Stimulated activated CD8-positive, alpha-beta memory T cell treated with anti-CD3 and anti-CD28 coated beads, Interleukin-15, amount 100 ng/mL, for 4 hours (primary cell): ENCODE data around the gene MCTP1.

Experiments
- DNase-seq, 2 donors: peaks; one replicate each; pipeline ENCODE4 v3.0.0-alpha.2; 2020; ENCODE audit warnings: low read depth in 2 of 2

Gene MCTP1

DNA sequence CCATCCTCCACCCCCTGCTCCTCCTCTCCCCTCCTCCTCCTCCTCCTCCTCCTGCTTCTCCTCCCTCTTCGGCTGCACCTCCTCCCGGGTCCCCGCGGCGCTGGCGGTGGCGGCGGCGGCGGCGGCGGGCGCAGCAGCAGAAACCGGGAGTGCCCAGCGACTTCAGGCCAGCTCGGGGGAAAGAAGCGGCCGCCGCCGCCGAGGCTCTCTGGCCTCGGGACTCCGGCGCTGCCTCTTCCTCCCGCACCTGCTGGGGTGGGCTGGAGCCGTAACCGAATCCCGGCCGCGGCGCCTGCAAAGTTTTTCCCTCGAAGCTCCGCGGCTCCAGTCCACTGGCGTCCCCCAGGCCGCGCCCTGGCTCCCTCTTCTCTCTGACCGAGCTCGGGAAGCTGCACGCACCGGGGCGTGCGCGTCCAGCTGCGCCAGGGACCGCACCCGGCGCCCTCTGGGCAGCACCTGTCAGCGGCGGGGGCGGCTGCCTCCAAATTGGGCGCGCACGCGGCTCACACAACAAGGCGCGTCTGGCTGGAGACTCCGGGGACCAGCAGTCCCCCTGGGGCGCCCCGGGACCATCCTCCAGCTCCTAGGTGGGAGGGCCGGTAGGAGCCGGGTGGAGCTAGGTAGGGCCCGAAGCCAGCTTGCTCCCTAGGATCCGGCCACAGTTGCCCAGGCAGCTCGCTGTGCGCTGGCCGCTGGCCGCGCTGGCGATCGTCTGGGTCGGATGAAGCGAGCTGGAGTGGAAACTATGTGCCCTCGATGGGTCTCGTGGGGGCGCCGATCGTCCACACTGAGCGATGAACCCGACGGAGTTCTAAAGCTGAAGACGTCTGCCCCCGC is at the start of gene MCTP1:
MCTP1 (minus strand) TSS at position 523 of the 837 bp plus-strand sequence.
- no peak for DNase-seq

DNA sequence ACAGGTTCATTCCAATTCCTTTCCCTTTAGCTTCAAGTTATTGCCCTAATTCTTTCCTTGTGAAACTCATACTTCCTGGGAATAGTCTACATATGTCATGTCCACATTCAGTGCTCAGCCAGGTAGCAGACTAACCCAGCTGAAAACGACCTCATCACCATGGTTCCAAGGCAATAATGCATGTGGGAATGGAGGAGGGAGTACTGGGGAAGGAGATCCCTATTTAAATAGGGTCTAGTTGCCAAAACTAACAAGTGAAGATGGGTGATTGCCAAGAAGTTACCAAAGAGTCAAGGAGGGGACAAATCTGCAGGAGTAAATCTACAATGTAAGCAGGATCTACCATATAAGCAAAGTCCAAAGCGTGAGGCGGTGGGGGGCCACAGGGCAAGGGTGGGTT is 47.3 kb upstream of the MCTP1 start:
- DNase-seq = no peak

DNA sequence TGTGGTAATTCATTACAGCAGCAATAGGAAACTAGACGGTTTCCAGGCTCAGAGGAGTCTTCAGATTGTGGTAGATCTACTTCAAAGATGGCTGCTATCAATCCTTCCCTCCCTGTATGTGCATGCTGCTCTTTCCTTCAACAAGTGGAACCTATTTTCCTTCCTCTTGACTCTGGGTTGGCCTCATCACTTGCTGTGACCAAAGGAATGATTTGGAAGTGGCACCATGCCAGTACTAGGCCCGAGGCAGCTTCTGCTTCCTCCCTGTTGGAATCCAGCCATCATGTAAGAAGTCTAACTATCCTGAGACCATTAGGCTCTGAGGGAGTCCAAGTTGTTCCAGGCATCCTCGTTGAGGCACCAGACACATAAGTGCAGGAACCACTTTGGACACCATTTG is 46.5 kb upstream of the MCTP1 start:
- no peak for DNase-seq

DNA sequence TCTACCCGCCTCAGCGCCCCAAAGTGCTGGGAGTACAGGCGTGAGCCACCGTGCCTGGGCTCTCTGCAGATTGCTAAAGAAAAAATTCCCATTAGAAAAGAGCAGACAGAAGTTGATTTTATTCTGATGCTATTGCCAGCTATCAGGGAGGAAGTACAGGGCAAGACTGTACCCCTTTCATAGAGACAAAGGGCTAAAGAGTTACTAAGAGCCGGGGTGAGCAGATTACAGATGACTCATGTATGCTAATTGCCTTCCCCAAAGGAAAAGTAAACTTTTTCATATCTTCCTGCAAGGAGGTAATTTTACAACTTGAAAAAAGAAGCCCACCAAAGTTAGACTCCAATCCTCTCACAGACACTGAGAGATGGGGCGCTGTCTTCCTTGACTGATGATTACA is 42.3 kb upstream of the MCTP1 start:
- DNase-seq = no peak

DNA sequence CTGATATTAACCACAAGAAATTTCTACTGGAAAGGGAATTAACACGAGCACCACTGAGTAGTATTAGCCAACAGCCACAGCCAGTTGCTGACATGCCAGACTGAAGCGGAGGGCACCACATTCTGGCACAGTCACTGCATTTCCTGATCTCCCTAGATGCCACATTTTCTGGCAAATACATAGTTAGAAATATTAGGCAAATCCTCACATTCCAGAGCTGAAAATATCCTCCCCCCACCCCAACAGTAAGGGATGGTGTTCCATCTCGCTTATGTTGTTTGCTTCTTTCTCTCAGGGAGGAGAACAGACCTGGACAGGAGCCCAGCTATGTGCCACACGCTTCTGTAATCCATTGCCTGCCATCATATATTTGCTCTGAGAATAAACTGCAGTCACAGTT is 32.8 kb upstream of the MCTP1 start:
- no peak for DNase-seq

DNA sequence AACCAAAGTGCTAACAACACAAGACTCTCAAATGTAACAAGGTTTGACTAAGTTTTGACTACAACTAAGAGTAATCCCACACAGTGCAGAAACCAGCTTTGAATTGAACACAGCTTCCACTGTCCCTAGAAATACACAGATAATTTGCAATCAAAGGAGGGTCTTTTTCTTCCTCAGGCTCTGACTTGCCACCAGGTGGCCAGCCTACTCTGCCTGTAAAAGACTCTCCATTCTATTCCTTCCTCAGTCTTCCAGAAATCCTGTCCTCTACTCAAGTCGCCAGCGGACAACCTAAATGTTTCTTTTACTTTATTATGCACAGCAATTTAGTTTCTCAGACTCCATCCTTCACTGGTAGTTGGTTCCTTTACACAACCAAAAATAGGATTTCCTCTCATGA is 32.2 kb upstream of the MCTP1 start:
- DNase-seq = no peak

DNA sequence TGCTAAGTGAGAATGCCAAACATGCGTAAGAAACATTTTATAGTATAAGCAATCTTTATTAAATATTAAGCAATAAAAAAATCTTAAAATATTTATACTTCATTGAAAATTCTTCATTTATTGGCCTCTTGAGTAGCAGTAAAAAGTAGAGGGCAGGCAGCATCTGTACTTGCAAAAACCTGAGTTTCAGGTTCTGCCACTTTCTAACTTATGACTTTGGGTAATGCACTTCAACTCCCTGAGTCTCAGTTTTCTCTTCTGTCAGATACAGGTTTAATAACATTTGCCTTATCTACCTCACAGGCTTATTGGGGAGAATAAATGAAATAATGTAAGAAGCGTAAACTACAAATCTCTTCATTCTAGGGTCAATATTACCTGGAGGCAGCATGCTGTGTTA is 19.8 kb upstream of the MCTP1 start:
- DNase-seq = no peak

DNA sequence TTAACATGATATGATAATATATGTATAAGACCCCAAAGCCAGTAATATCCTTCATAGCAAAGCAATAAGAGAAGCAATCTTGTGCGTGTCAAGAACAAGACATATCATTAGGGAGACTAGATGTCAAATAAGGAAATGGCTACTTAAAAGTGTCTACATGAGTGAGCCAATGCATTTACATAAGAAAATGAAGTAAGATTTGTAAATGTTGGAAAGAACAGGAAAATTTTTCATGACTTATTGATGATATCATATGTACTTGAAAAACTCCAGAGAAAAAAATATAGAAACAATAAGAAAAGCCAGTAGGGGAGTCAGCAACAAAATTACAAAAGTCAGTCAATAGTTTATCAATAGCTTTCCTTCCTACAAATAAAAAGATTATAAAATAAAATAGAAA is 13.8 kb upstream of the MCTP1 start:
- DNase-seq = no peak

DNA sequence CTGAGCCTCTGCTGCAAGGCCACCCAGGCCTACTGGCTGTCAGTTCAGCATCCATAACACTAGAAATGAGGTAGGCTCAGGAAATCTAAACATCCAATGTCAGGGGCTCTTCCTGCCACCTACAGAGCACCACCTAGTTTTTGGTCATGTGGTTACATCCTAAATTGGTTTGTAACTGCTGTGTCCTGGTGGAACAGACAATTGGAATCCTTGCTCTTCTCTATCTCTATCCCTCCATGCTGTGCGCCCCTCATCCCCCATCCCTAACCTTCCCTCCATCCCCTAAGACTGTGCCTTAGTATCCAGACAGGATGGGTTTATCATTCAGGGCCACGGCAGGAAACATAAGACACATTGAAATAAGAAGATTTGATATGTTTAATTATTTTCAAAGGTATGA is 11.4 kb upstream of the MCTP1 start:
- no peak for DNase-seq

DNA sequence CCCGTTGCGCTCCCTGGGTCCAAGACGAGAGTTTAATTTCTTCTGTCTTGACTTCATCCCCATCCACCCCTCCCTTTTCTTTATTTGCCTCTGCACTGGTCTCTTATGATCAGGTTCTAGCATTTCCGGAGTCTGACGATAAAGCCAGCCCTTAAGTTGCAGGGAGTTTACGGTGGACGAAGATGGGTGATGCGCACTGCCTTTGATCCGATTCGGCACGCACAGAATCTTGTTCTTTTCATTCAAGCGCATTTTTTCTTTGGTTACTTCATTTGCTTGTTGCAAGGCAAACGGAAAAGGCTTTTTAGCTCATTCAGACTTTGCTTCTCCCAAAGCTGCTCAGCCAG is 488 bp upstream of the MCTP1 start:
- DNase-seq = no peak

DNA sequence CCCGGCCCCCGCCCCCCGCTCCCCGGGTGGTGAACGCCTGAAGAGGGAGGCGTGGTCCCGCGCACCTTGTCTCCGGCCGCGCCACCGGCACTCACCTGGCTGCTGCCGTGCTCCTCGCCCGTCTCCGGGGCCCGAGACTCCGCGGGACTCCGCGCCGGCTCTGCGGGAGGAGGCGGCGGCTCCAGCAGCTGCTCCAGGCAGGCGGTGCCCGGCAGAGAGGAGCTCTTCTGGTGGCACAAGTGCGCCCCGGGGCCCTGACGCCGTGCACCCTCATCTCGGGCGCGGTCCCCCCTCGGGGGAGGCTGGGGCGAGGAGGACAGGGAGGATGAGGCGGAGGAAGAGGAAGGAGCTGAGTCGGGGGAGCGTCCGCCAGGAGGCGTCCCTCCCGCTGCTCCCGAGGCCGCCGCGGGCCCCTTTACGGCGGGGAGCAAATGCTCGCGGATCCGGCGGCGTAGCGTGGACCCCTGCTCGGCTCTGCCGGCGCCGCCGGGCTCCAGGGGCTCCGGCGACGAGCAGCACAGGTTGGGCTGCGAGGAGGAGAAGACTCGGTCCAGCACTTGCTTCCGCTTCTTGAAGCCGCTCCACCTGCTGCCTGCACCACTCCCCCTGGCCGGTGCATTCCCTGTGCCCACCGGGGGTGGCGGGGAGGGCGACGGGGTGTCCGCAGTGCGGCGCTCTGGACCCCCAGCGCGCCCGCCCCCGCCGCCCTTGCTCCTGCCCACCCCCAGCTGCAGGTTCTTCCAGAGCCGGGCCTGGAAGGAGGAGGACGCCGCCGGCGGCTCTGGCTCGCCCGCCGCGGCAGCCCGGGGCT is 928 bp downstream of the MCTP1 start:
- no peak for DNase-seq

DNA sequence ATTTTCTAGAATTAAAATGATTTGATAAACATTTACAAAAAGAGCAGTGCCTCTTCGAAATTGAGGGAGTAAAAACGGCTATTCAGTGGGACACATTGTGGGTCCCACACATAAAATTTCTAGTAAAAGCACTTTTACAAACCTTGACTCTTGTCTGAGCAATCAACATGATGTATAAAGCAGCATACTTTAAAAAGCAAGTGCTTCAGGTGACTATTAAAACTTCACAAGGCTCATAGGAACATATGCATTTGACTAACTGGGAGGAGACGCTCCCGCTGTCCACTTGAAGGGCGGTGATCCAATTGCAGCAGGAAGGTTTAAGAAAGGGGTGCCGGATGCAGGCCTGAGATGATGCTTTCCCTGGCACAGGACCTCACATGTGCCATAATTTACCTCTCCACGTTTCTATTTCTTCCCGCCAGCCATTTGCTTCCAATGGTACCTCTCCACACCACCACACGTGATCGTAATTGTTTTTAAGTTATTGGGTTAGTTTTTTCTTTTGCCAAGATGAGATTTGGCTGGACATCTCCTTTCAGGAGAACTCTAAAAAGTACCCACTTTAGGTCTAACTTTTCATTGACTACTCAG is 1.8 kb downstream of the MCTP1 start:
- DNase-seq = no peak

DNA sequence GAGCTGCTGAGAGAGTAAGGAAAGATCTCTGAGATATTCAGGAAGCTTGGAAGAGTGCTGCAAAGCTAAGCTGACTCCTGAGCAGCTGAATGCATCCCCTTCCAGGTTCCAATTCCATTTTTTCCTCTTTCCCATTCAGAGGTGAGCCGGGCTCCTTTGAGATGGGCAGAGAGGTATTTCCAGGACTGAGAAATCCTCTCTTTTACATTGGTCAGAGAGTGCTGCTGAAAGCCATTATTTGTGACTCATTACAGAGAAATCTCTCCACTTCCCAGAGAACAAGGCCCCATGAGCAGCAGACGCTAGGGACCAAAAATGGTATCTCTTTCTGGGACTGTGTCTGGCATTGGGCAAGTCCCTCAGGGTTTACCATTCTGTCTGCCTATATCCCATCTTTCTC is 3.7 kb downstream of the MCTP1 start:
- DNase-seq = no peak

DNA sequence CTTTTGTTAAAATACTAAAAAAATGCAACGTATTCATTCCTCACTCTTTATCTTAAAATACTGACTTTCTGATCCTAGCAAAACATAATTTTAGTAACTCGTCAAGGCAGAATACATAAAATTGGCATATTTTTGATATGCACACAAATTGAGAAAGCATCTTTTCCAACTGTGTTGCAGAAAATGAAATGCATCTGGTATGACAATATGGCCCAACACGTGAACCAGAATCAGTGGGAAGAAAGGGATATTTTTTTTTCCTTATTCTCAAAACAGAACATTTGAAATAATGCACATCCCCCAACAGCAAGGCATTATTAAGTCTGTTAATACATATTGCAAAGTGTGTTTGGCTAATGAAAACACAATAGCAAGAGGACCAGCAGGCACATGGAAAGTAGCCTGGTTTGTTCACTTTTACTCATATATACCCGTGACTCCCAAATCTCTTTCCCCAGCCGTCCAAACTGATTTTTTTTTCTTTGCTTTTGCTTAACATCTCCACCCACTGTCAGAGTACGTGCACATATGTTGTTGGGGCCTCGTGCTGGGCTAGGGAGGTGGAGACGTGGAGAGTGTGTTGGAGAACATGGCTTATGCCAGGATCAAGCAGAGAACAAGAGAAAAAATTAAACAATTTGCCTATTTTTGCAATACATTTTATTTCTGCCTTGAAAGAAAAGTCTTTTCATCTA is 4.3 kb downstream of the MCTP1 start:
- no peak for DNase-seq

DNA sequence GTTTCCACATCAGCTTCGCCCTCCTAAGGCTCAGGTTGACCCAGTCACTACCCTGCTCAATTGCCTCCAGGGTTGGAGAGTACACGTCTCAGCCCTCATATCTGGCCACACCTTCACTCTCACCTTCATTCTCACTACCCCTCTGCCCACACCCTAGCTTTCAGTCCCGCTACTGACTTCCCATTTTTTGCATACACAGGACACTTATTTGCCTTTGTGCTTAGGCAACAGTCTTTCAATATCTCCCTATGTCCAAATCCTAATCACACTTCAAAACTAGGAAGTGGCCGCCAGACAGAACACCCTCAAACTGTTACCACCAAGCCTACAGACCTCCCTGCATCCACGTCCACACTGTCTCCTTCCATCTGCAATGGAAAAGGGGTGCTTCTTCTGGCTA is 10.9 kb downstream of the MCTP1 start:
- DNase-seq = no peak

DNA sequence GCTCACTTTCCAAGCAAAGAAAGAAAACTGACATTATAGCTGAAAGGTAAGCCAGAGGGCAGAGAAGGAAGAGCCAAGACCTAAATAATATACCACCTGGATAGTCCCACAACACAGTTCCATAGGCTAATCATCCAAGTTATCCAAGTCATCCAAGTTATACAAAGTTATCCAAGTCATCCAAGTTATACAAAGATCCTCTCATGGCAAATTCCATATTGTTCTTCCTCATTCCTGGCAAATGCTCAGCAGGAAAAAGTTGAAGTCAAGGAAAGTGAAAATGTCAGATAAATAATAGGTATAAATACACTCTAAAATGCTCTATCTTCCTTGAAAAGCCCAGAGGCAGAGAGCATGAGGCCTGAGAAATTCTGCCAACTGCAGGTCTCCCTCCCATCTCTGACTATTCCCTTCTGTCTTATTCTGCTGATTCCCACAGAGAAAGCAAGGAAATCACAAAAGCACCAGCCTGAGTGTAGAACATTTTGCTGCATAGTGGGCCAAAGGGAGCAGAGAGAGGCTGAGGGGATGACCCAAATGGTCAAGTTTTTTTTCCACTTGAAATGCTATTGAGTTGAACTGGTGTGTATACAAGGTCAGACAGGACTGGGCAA is 12.5 kb downstream of the MCTP1 start:
- no peak for DNase-seq

DNA sequence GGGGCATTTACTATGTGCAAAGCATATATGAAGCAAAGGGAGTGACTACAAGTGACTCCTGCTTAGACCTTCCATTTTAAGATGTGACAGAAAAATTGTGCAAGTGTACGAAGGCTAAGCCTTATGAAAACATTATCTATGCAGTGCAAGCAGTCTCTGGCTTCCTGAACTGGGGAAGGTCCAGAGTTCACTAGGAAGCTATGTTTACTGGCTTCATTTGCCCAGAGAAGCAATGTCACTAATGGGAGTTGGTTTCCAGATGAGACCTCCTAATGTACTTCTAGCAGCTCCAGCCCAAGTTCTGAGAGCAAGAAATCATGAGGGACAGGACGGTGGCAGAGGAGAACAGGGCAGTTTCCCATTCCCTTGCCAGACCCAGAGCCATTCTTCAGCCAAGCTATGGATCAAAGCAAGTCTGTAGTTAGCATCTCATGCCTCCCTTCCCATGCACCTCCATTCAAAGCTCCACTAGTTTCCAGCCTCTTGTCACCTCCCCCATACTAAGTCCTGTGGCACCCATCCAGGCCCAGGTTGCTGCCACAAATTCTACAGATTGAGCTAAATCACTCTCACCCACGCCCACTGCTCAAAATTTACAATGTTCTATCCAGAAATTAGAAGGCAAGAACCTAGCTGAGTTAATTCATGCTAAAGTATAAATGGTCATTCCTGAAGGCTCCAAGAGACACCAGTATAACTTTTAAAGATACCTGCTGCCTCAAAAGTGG is 21.8 kb downstream of the MCTP1 start:
- DNase-seq = no peak

DNA sequence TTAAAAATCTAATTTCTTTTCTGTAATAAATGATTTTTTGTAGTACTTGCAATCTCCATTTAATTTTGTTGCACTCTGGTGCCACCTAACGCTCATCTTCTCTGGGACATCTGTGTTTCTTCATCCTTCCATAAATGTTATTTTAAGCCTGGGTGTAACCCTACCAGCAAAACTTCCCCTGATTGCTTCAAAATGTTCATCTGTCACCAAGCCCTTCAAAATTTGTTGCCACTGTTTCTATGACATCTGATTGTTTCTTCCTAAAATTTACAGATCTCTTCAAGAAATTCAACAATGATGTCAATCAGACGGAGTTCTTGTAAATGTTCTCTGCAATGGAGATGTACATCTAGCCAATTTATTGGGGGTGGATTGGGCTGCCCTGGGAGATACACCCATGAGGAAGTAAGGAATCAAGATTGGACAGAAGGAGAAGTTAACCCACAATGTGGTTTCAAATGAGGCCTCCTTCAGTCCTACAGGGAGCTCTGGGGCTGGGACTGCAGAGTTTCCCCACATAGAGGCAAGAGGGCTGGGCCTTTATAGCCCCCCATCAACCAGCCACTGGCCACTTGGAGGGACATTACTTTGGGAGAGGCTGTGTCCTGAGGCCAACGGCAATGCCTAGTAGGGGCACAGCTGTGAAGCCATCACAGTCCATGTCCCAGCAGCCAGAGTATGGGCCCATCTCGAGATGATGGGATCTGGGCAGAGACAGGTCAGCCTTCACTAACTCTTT is 23.3 kb downstream of the MCTP1 start:
- no peak for DNase-seq

DNA sequence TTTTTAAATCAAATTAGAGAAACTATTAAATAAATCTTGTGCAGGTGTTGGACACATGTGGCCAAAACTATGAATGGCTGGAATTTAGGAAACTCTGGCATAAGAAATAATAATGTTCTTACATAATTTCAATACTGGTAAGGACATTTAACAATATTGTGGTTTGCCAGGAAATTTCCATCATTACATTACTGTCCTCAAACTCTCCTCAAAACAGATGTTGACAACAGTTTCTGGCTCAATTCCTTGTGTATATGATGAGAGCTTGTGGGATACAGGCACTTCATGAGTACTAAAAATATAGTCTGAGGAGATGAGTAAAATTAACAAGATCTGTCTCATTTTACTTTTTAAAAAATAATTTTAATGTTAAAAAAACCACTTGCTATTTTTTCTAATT is 27.9 kb downstream of the MCTP1 start:
- no peak for DNase-seq

DNA sequence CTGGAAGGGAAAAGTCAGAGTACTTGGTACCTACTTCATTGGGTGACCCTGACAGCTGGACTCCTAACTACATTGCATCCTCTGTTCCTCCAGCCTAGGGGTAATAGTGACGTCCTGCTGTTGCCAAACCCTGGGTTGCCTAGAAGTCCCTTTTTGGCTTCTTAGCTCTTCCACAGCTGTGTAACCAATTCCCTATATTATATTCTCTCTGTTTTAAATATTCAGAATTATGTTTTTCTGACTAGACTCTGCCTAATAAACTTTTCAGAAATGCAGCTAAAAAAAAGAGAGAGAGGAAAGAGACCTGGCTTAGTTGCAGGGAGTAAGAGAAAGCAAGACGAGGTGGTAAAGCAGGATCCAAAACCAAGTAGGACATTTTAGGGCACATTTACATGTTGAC is 28.4 kb downstream of the MCTP1 start:
- no peak for DNase-seq

DNA sequence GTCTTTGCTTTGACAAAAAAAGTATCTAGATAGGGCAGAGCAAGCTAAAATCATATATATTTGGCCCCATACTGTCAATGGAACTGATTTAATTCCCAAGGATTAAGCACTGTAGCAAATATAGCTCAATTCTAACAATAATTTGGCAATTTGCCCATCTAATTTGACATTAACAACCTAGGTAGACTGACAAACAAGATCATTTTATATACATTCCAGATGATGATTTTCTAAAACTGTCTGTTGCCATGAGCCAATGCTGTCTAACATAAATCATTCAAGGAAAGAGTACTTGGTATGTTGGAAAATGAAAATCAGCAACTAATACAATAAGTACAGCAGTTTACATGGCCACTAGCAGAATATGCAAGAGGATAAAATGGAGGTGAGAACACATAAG is 32.1 kb downstream of the MCTP1 start:
- no peak for DNase-seq
